Measurements from ENCODE around the gene KMO. TPM values are rescaled to one million over a fixed set of nuclear protein-coding genes. Genes with fewer than 3 reads are reported as not detected.
A peak's percentile ranks its signal among the peaks of the same experiment; 100 is the strongest.

The KMO gene
- total RNA-seq (1 to 10 TPM in 2 of 4 donors, under 1 TPM in 2; 0.27 to 5.4 (median 0.73) TPM), polyA plus RNA-seq (1 to 10 TPM; 1.8 to 3.7 (median 2.7) TPM)

DNA sequence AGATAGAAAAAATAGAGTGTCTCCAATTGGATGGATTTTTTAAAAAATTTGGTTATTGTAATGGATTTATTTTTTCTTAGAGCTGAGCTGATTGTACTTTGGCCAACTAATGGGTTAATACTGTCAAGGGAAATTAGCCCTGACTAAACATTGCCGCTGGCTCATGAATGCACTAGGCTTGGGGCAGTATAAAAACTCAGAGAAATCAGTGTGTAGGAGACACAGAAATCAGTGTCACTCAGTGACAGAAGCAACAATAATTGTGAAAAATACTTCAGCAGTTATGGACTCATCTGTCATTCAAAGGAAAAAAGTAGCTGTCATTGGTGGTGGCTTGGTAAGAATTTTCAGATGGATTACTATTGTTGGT, at the start of gene KMO:
Gene KMO (plus strand): TSS at position 217 of the 370 bp plus-strand sequence. CDS start 67 bp downstream, at position 284.
- no peak for TF ChIP-seq POLR2A (IDR thresholded peaks at IDR 0.05)
- no peak for TF ChIP-seq POLR2AphosphoS5 (IDR thresholded peaks at IDR 0.05)
- no peak for DNase-seq
- Histone ChIP-seq H3K36me3 (no peaks in the 10 kb centered on the region), H3K4me1 (no peaks in the 10 kb centered on the region), H3K9me3 (no peaks in the 10 kb centered on the region), H3K4me3 (peak within 1 kb of the TSS; percentile 18 to 45 (median 39)), H3K27me3 (no peaks in the 10 kb centered on the region), H3K27ac (peak within 1 kb of the TSS in 1 of 4 donors; percentile 18)
- 1 to 10% methylated on average over 1 of the region's 1 CpG for WGBS, 2 donors
- intact Hi-C loops (cut with DNase I), result no loop called here

- Histone ChIP-seq H3K9me3 (no peaks in the 10 kb centered on the region), H3K27ac (no peak overlapping the region), H3K4me3 (no peak overlapping the region), H3K27me3 (no peaks in the 10 kb centered on the region), H3K4me1 (no peaks in the 10 kb centered on the region), H3K36me3 (no peaks in the 10 kb centered on the region)
- no peak for DNase-seq
- WGBS, 2 donors, result 28 to 59% methylated on average over 1 of the region's 1 CpG
- intact Hi-C loops (cut with DNase I), result no loop called here
- no peak for TF ChIP-seq EP300 (IDR thresholded peaks at IDR 0.05)
- TF ChIP-seq, protein P1, sequence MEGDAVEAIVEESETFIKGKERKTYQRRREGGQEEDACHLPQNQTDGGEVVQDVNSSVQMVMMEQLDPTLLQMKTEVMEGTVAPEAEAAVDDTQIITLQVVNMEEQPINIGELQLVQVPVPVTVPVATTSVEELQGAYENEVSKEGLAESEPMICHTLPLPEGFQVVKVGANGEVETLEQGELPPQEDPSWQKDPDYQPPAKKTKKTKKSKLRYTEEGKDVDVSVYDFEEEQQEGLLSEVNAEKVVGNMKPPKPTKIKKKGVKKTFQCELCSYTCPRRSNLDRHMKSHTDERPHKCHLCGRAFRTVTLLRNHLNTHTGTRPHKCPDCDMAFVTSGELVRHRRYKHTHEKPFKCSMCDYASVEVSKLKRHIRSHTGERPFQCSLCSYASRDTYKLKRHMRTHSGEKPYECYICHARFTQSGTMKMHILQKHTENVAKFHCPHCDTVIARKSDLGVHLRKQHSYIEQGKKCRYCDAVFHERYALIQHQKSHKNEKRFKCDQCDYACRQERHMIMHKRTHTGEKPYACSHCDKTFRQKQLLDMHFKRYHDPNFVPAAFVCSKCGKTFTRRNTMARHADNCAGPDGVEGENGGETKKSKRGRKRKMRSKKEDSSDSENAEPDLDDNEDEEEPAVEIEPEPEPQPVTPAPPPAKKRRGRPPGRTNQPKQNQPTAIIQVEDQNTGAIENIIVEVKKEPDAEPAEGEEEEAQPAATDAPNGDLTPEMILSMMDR (IDR thresholded peaks at IDR 0.05), result no peak
- TF ChIP-seq POLR2AphosphoS5 (IDR thresholded peaks at IDR 0.05), result no peak
- no peak for TF ChIP-seq POLR2A (IDR thresholded peaks at IDR 0.05)
Observed at GRCh38 chr1:241482761-241483250, 49.4 kb upstream of the KMO start.

- no peak for TF ChIP-seq EP300 (IDR thresholded peaks at IDR 0.05)
- no peaks in the 10 kb centered on the region for H3K36me3 ChIP-seq
- no peak overlapping the region for H3K27ac ChIP-seq
- no peaks in the 10 kb centered on the region for H3K4me1 ChIP-seq
- H3K4me3 ChIP-seq, result no peak overlapping the region
- 90 to 91% methylated on average over 3 of the region's 3 CpGs for whole genome bisulfite sequencing, 2 donors
- DNase-seq, result no peak
- H3K9me3 ChIP-seq, result no peaks in the 10 kb centered on the region
- H3K27me3 ChIP-seq, result no peaks in the 10 kb centered on the region
- intact Hi-C loops (cut with DNase I), result no loop called here
Observed at GRCh38 chr1:241485145-241485544, 47.0 kb upstream of the KMO start.

- Histone ChIP-seq H3K9me3 (no peaks in the 10 kb centered on the region), H3K4me3 (no peak overlapping the region), H3K27ac (no peak overlapping the region), H3K36me3 (no peaks in the 10 kb centered on the region), H3K4me1 (no peaks in the 10 kb centered on the region), H3K27me3 (no peaks in the 10 kb centered on the region)
- intact Hi-C loops (cut with DNase I), result no loop called here
- no peak for DNase-seq
- TF ChIP-seq, protein P1 (IDR thresholded peaks at IDR 0.05), result no peak
- TF ChIP-seq POLR2A (IDR thresholded peaks at IDR 0.05), result no peak
- TF ChIP-seq EP300 (IDR thresholded peaks at IDR 0.05), result no peak
- no peak for TF ChIP-seq POLR2AphosphoS5 (IDR thresholded peaks at IDR 0.05)
- 70 to 87% methylated on average over 4 of the region's 4 CpGs for WGBS, 2 donors
Observed at GRCh38 chr1:241485554-241485992, 46.6 kb upstream of the KMO start.

DNA sequence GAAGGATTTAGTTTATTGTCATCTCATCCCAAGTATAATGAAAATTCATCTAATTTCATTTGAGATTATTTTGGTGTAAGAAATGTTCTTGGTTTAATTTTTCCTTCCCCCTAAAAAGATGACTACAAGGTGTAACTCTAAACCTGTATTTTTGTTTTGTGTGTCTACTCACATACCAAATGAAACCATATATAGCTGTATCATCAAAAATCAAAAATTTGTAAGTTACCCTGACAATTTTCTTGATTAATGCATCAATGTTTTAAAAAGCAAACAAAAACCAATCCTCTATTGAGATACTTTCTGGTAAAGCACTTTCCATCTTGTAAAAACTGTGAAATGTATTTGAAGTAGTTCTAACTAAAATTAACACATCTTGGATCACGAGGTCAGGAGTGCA, 43.4 kb upstream of the KMO start:
- Histone ChIP-seq H3K9me3 (no peaks in the 10 kb centered on the region), H3K4me3 (no peak overlapping the region), H3K27ac (no peak overlapping the region), H3K4me1 (no peaks in the 10 kb centered on the region), H3K36me3 (peaks cover 0 to 4% (median 2%) of the 10 kb centered on the region in 4 donors), H3K27me3 (no peaks in the 10 kb centered on the region)
- TF ChIP-seq POLR2AphosphoS5 (IDR thresholded peaks at IDR 0.05), result no peak
- TF ChIP-seq POLR2A (IDR thresholded peaks at IDR 0.05), result no peak
- TF ChIP-seq, protein P1 (IDR thresholded peaks at IDR 0.05), result no peak
- no peak for TF ChIP-seq EP300 (IDR thresholded peaks at IDR 0.05)
- intact Hi-C loops (cut with DNase I), result no loop called here
- WGBS, 2 donors, result 92 to 96% methylated on average over 1 of the region's 1 CpG
- no peak for DNase-seq

- TF ChIP-seq POLR2AphosphoS5 (IDR thresholded peaks at IDR 0.05) (no peak), EP300 (IDR thresholded peaks at IDR 0.05) (no peak)
- WGBS, 2 donors, result 94 to 95% methylated on average over 5 of the region's 5 CpGs
- no peak overlapping the region for H3K4me3 ChIP-seq
- intact Hi-C loops (cut with DNase I), result no loop called here
- no peak overlapping the region for H3K27ac ChIP-seq
- no peak for DNase-seq
- H3K9me3 ChIP-seq, result no peaks in the 10 kb centered on the region
- peaks cover 0 to 73% (median 36%) of the 10 kb centered on the region in 4 donors for H3K36me3 ChIP-seq
- H3K4me1 ChIP-seq, result no peaks in the 10 kb centered on the region
- H3K27me3 ChIP-seq, result no peaks in the 10 kb centered on the region
Observed at GRCh38 chr1:241495741-241496140, 36.4 kb upstream of the KMO start.
